Activated B cell treated with CpG ODN at 0.5 μM for 24 hours (primary cell): ENCODE results near the gene INF2. TPM values are rescaled to one million over a fixed set of nuclear protein-coding genes. Genes with fewer than 3 reads are reported as not detected.
"Not testable (repeated sequence)": the region's sequence is repeated elsewhere in the genome, so short reads cannot be mapped to it uniquely, and the experiment has no call there.

ENCODE experiments used
- ATAC-seq: fragments of 200-7000 bp; cut with Tn5 transposase; one replicate; pipeline ENCODE4 v1.10.0; 2021; ENCODE audit warnings: low read depth, mild to moderate bottlenecking, moderate library complexity
- CTCF ChIA-PET: fragments of 350-600 bp; sonication (Branson Sonifier 250); formaldehyde crosslinking; loops from one replicate; lab custom pipeline; 2021; ENCODE audit warnings: antibody characterized with exemption; lab: Charles Lee
- POLR2A ChIA-PET: fragments of 350-600 bp; sonication (Branson Sonifier 250); formaldehyde crosslinking; loops from one replicate; lab custom pipeline; 2021; ENCODE audit warnings: antibody characterized with exemption; lab: Charles Lee
- DNase-seq: peaks from one replicate; pipeline ENCODE4 v3.0.0; 2022
- H3K27ac Mint-ChIP-seq: one replicate; pipeline ENCODE4 v1.8.0; 2020; ENCODE audit warnings: mixed read lengths
- H3K27me3 Mint-ChIP-seq: one replicate; pipeline ENCODE4 v1.8.0; 2021; ENCODE audit warnings: mixed read lengths
- H3K36me3 Mint-ChIP-seq: one replicate; pipeline ENCODE4 v1.8.0; 2021; ENCODE audit warnings: low read depth, mixed read lengths
- H3K4me1 Mint-ChIP-seq: one replicate; pipeline ENCODE4 v1.8.0; 2021; ENCODE audit warnings: mixed read lengths
- H3K4me3 Mint-ChIP-seq: one replicate; pipeline ENCODE4 v1.8.0; 2020; ENCODE audit warnings: mild to moderate bottlenecking, mixed read lengths
- H3K9me3 Mint-ChIP-seq: one replicate; pipeline ENCODE4 v1.8.0; 2020; ENCODE audit warnings: mixed read lengths
- CTCF ChIP-seq: fragments of 200-600 bp; IDR thresholded peaks from one replicate; pipeline ENCODE4 v1.8.0; 2022; ENCODE audit warnings: antibody characterized with exemption, mild to moderate bottlenecking
- intact Hi-C: fragments of 100-400 bp; cut with micrococcal nuclease; formaldehyde crosslinking; loops from one replicate; pipeline ENCODE4 v1.15.1; 2024
- total RNA-seq: library from RNA; stranded (reverse); gene quantifications from 2 replicates; pipeline ENCODE4 v1.2.3, GENCODE V29; 2022

INF2 gene
- total RNA-seq, 1 donor from 2014 or later = 47.2 TPM

- Mint-ChIP-seq H3K9me3 (peaks cover 4% of the 10 kb centered on the region), H3K27ac (peak overlapping the region; percentile 78), H3K4me1 (peaks cover 60% of the 10 kb centered on the region), H3K27me3 (no peaks in the 10 kb centered on the region), H3K4me3 (peak overlapping the region; percentile 79), H3K36me3 (no peaks in the 10 kb centered on the region)
- peak; percentile 79 for DNase-seq
- peak; percentile 37 for TF ChIP-seq CTCF
- POLR2A ChIA-PET = interaction anchor here (0.6 kb wide), 1 partner anchor 272 kb away, joined by 4 read pairs; no protein-coding TSS in a partner anchor
- peak; percentile 92 for ATAC-seq
- CTCF ChIA-PET = interaction anchor here (1.0 to 1.5 kb wide), 3 partner anchors 10 to 58 kb away, joined by 5 to 12 read pairs (median 5); no protein-coding TSS in a partner anchor
- intact Hi-C loops = loop anchor here (1.0 kb wide), 3 partner anchors 10 to 58 kb away; no protein-coding TSS in a partner anchor
Measured at GRCh38 chr14:104650057-104650980, 39.1 kb upstream of the INF2 start.

DNA sequence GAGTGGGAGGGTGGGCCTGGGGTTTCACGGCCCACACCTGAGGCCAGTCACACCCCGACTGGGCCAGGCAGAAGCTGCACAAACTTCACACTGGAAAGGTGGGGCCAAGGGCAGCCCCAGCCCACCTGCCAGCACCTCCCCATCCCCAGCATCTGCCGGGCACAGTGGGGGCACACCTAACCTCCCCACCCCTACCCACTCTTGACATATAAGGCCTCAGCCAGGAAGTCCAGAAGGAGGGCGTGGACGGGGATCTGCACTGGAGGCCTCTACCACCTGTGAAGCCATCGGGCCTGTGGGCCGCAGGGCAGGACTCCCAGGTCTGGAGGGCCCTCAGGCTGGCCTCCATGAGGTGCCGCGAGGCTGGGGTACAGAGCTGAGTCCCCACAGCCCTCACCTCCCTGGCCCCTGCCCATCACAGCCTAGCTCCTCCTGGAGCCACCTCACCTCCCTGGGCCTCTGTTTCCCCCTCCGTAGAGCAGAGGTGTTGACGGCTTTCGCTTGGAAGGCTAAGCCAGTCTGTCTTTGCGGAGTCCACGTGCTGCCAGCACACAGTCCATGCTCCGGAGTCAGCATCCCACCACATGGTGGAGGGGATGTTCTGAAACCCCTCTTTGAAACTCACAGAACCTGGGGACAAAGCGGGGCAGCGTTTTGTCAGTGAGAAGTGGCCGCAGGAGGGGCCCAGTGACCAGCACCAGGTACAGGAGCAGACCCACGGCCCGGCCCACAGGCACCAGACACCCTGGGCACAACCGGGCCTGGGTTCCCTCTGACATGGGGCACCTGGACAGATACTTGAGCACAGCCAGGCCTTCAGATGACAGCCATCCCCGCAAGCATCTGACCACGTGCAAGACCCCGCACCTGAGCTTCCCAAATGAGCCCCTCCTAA, 38.2 kb upstream of the INF2 start:
- POLR2A ChIA-PET = interaction anchor here (0.6 to 0.9 kb wide), 3 partner anchors 30 to 271 kb away, joined by 3 to 4 read pairs (median 3); no protein-coding TSS in a partner anchor
- ATAC-seq = no peak
- no peak for DNase-seq
- Mint-ChIP-seq H3K9me3 (peaks cover 3% of the 10 kb centered on the region), H3K36me3 (no peaks in the 10 kb centered on the region), H3K27ac (no peak overlapping the region), H3K27me3 (no peaks in the 10 kb centered on the region), H3K4me3 (no peak overlapping the region), H3K4me1 (peaks cover 66% of the 10 kb centered on the region)
- no peak for TF ChIP-seq CTCF
- intact Hi-C loops = loop anchor here (1.0 kb wide), 3 partner anchors 9 to 57 kb away; no protein-coding TSS in a partner anchor
- CTCF ChIA-PET = interaction anchor here (1.0 to 1.8 kb wide), 6 partner anchors 9 to 58 kb away, joined by 3 to 12 read pairs (median 5); no protein-coding TSS in a partner anchor

- Mint-ChIP-seq H3K27me3 (no peaks in the 10 kb centered on the region), H3K36me3 (no peaks in the 10 kb centered on the region), H3K27ac (no peak overlapping the region), H3K4me1 (peaks cover 71% of the 10 kb centered on the region), H3K9me3 (peaks cover 3% of the 10 kb centered on the region), H3K4me3 (no peak overlapping the region)
- DNase-seq (no peak), ATAC-seq (no peak)
- CTCF ChIA-PET = interaction anchor here (1.3 to 1.8 kb wide), 5 partner anchors 27 to 57 kb away, joined by 3 to 12 read pairs (median 5); no protein-coding TSS in a partner anchor
- POLR2A ChIA-PET = interaction anchor here (0.6 to 0.9 kb wide), 2 partner anchors 29 to 55 kb away, joined by 3 read pairs; no protein-coding TSS in a partner anchor
- intact Hi-C loops = no loop called here
- no peak for TF ChIP-seq CTCF
Measured at GRCh38 chr14:104651876-104652260, 37.5 kb upstream of the INF2 start.

DNA sequence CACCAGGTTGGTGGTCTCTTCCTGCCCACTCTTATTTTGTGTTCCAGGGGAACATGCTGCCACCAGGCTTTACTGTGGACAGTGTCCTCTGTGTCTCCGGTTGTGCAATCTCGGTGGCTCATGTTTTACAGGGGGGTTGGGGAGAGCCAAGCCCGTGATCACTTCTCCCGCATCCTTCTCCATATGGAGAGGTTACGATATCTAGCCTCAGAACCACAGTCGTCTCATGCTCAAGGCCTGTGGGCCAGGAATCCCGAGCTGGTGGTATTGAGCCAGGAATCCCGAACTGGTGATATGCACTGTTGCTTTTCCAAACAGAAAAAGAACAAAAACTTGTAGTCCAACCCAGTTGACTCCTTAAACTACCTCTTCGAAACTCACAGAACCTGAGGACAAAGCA, 37.0 kb upstream of the INF2 start:
- DNase-seq (no peak), ATAC-seq (no peak)
- Mint-ChIP-seq H3K9me3 (peaks cover 3% of the 10 kb centered on the region), H3K27me3 (no peaks in the 10 kb centered on the region), H3K27ac (no peak overlapping the region), H3K4me1 (peaks cover 72% of the 10 kb centered on the region), H3K4me3 (no peak overlapping the region), H3K36me3 (no peaks in the 10 kb centered on the region)
- ChIA-PET POLR2A (no interaction called here), CTCF (interaction anchor here (1.3 to 1.8 kb wide), 3 partner anchors 29 to 42 kb away, joined by 3 to 8 read pairs (median 4); no protein-coding TSS in a partner anchor)
- intact Hi-C loops = no loop called here
- TF ChIP-seq CTCF = no peak

- POLR2A ChIA-PET = interaction anchor here (1.2 kb wide), 1 partner anchor 12 kb away, joined by 3 read pairs; no protein-coding TSS in a partner anchor
- CTCF ChIA-PET = interaction anchor here (1.3 to 2.8 kb wide), 5 partner anchors 28 to 56 kb away, joined by 3 to 9 read pairs (median 8); no protein-coding TSS in a partner anchor
- not testable (repeated sequence) for ATAC-seq
Measured at GRCh38 chr14:104653130-104653920, 36.1 kb upstream of the INF2 start.

More at GRCh38 chr14:104653130-104653920, 36.1 kb upstream of the INF2 start:
- intact Hi-C loops, H3K9me3 Mint-ChIP-seq, DNase-seq, H3K36me3 Mint-ChIP-seq, H3K27me3 Mint-ChIP-seq, H3K27ac Mint-ChIP-seq: not testable (repeated sequence)
- Mint-ChIP-seq H3K4me3 (peak overlapping the region; percentile 19), H3K4me1 (peaks cover 75% of the 10 kb centered on the region)
